ENCODE results near the gene DBN1.

The DBN1 gene

DNA sequence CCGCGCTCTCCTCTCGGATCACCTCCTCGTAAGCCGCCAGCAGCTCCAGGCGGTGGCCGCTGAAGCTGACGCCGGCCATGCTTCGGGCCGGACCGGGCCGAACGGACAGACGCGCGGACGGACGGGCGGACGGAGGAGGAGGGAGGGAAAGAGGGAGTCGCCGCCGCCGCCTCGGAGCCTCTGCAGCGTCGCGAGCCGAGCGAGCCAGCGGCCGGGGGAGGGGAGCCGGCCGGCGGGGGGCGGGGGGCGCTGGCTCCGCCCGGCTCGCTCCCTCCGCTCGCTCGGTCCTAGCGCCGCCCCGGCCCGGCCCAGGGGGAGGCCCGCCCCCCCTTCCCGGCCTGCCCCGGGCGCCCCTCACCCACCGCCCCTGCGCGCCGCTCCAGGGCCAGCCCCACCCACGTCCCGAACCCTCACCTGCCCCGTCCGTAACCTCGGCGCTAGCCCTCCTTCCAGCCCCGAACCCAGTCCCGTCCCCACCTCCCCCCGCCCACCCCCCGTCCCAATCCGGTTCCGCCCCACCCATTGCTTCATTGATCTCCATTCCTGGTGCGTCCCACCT is at the start of gene DBN1:
Gene DBN1, minus strand, starts transcription at position 192 of the 559 bp plus-strand sequence. Its CDS starts 113 bp downstream, at position 79.
- CTCF ChIA-PET, result interaction anchor here (0.9 to 16.8 kb wide), 5 partner anchors 11 to 164 kb away, joined by 3 to 261 read pairs (median 4); partner anchors contain the start of gene PDLIM7
- no peak for DNase-seq (ENCODE audit: low read depth, low spot score)

GRCh38 chr5:177520916-177521513 is 47.6 kb upstream of the DBN1 start:
- ChIA-PET CTCF (interaction anchor here (1.2 to 2.1 kb wide), 3 partner anchors 10 to 20 kb away, joined by 3 to 13 read pairs (median 5); no protein-coding TSS in a partner anchor), POLR2A (no interaction called here)
- DNase-seq (ENCODE audit: low read depth, low spot score), result no peak
- H3K4me3 ChIP-seq (ENCODE audit: low read depth, low read length), result no peak overlapping the region
- TF ChIP-seq, protein P1, sequence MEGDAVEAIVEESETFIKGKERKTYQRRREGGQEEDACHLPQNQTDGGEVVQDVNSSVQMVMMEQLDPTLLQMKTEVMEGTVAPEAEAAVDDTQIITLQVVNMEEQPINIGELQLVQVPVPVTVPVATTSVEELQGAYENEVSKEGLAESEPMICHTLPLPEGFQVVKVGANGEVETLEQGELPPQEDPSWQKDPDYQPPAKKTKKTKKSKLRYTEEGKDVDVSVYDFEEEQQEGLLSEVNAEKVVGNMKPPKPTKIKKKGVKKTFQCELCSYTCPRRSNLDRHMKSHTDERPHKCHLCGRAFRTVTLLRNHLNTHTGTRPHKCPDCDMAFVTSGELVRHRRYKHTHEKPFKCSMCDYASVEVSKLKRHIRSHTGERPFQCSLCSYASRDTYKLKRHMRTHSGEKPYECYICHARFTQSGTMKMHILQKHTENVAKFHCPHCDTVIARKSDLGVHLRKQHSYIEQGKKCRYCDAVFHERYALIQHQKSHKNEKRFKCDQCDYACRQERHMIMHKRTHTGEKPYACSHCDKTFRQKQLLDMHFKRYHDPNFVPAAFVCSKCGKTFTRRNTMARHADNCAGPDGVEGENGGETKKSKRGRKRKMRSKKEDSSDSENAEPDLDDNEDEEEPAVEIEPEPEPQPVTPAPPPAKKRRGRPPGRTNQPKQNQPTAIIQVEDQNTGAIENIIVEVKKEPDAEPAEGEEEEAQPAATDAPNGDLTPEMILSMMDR (IDR thresholded peaks at IDR 0.05; ENCODE audit: insufficient read depth, low read length, missing control alignments), result no peak

More for the DNA sequence above, at the start of gene DBN1:
- H3K4me3 ChIP-seq (ENCODE audit: low read depth, low read length), result peak within 1 kb of the TSS; percentile 89
- POLR2A ChIA-PET, result interaction anchor here (0.9 to 15.8 kb wide), 6 partner anchors 11 to 69 kb away, joined by 3 to 401 read pairs (median 6); partner anchors contain the start of gene PDLIM7
- TF ChIP-seq, protein P1 (IDR thresholded peaks at IDR 0.05; ENCODE audit: insufficient read depth, low read length, missing control alignments), result no peak

DNA sequence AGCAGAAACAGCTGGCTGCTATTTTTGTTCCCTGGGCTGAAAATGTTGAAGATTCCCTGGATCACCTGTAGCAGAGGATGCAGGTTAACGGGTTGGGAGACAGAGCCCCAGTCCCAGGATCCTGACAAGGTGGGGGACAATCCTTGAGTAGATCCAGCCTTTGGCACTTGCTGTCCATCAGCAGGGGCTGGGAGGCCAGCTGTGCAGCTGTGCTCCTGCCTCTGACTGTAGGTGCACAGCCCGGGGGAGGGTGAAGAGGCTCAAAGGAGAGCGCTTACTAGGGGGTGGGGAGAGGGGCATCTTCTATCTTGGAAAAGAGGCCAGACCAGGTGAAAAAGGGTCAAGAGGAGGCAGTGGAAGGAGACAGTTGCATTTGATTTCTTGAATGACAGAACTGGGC is 46.8 kb upstream of the DBN1 start:
- ChIA-PET CTCF (interaction anchor here (1.7 to 2.1 kb wide), 2 partner anchors 10 to 19 kb away, joined by 5 to 13 read pairs; no protein-coding TSS in a partner anchor), POLR2A (no interaction called here)
- DNase-seq (ENCODE audit: low read depth, low spot score), result no peak
- TF ChIP-seq, protein P1 (IDR thresholded peaks at IDR 0.05; ENCODE audit: insufficient read depth, low read length, missing control alignments), result no peak
- no peak overlapping the region for H3K4me3 ChIP-seq (ENCODE audit: low read depth, low read length)

DNA sequence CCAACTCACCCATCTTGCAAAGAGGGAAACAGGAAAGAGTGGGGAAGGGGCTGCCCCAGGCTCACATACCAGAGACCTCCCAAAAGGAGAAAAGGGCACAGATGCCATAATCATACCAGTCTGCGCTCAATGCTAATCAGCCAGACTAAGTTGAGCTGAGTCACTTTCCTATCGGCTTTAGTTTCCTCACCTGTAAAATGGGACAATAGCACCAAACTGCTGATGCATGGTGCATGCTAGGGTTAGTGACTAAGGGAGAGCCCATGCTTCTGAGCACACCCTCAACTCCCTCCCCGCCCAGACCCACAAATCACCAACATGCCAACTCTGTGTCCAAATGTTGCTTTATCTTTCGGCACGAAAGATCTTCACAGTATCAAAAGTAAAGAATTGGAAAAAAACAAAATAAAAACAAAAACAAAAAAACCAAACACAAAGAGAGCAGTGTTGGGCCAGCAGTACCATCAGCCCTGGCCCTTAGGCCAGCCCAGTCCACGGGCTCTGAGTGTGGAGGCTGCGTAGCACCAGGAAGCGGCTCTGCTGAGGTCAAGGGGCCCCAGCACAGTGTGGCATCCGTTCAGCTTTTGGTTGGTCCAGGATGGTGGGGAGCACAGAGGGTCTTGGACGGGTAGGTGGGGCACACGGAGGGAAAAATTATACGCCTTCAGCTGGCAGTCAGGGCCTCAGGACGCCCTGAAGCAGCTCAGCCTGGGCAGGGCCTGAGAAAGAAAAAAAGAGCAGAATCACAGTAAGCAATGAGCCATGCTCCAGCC is 46.2 kb upstream of the DBN1 start:
- CTCF ChIA-PET, result interaction anchor here (0.8 to 2.1 kb wide), 4 partner anchors 10 to 19 kb away, joined by 4 to 13 read pairs (median 5); no protein-coding TSS in a partner anchor
- POLR2A ChIA-PET, result no interaction called here
- H3K4me3 ChIP-seq (ENCODE audit: low read depth, low read length), result no peak overlapping the region
- TF ChIP-seq, protein P1 (IDR thresholded peaks at IDR 0.05; ENCODE audit: insufficient read depth, low read length, missing control alignments), result no peak
- no peak for DNase-seq (ENCODE audit: low read depth, low spot score)

- ChIA-PET POLR2A (interaction anchor here (0.7 to 3.5 kb wide), 10 partner anchors 12 to 75 kb away, joined by 3 to 22 read pairs (median 4); partner anchors contain the start of genes PDLIM7 and TMED9), CTCF (interaction anchor here (1.0 to 5.3 kb wide), 8 partner anchors 11 to 127 kb away, joined by 3 to 105 read pairs (median 4); partner anchors contain the start of gene PDLIM7)
- peak within 1 kb of the TSS; percentile 100 for H3K4me3 ChIP-seq (ENCODE audit: low read depth, low read length)
- TF ChIP-seq, protein P1 (IDR thresholded peaks at IDR 0.05; ENCODE audit: insufficient read depth, low read length, missing control alignments), result peak; percentile 11
- peak; percentile 94 for DNase-seq (ENCODE audit: low read depth, low spot score)
Observed at GRCh38 chr5:177516601-177517568, 43.5 kb upstream of the DBN1 start, which contains the start of gene DDX41. Gene DDX41 (minus strand): TSS chr5:177516961. CDS start chr5:177516945, 16 bp downstream.

Data from AG04449 (cell line).